GM08714 (cell line): ENCODE measurements around the gene PHIP.
A peak's percentile ranks its signal among the peaks of the same experiment; 100 is the strongest.
"Not testable (repeated sequence)": the region's sequence is repeated elsewhere in the genome, so short reads cannot be mapped to it uniquely, and the experiment has no call there.

Experiments
- H3K4me3 ChIP-seq: fragments of 200-500 bp; sonication (Bioruptor generic); 2 replicates; pipeline ENCODE4 v1.5.1; 2014; ENCODE audit warnings: mild to moderate bottlenecking, low read length, inconsistent platforms
- ZNF274 ChIP-seq: IDR thresholded peaks from 2 replicates; pipeline ENCODE4 v1.6.1; 2012; ENCODE audit warnings: mild to moderate bottlenecking, low read depth, low read length

Gene PHIP

DNA sequence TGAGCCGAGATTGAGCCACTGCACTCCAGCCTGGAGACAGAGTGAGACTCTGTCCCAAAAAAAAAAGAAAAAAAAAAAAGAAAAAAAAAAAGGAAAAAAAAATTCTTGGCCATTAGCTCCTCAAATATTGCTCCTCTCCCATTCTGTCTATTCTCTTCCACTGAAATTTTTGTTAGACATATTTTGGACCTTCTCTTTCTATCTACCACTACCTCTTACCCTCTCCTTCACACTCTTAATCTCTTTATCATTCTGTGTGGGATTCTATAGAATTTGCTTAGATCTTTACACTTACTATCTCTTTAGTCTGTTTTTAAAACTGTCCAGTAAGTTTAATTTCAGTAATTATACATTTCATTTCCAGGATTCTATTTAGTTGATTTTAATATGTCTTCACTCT is 125.7 kb downstream of the PHIP start:
- H3K4me3 ChIP-seq, result no peak overlapping the region
- no peak for TF ChIP-seq ZNF274

DNA sequence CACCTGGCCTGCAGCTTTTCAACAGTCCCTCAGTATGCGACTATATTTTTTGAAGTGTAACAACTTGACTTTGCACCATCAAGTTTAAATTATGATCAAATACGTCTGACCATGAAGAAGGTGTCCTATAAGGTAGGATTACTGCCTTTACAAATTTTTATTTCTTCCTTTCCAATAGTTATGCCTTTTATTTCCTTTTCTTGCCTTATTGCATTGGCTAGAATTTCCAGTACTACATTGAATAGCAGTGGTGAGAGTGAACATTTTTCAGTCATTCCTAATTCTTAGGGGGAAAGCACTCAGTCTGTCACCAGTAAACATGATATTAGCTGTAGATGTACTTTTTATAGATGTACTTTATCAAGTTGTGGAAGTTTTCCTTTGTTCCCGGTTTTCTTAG is 129.3 kb downstream of the PHIP start:
- TF ChIP-seq ZNF274, result no peak
- no peak overlapping the region for H3K4me3 ChIP-seq

DNA sequence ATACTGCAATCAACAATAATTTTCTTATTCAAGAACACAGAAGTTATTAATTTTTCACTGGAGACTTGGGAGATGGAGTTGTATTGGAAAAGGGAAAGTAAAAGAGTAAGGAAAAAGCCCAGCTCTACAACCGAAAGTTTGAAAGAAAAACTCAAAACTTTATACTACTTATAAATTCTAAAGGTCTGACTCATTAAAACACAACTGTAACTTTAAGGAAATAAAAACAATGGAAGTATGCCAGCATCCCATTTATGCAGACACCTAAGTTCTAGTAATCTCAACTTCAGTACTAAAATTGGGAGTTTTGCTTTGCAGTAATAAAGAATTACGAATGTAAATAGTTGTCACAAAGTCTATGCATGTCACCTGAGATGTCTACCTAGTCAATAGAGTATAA is 130.1 kb downstream of the PHIP start:
- H3K4me3 ChIP-seq, result no peak overlapping the region
- no peak for TF ChIP-seq ZNF274

DNA sequence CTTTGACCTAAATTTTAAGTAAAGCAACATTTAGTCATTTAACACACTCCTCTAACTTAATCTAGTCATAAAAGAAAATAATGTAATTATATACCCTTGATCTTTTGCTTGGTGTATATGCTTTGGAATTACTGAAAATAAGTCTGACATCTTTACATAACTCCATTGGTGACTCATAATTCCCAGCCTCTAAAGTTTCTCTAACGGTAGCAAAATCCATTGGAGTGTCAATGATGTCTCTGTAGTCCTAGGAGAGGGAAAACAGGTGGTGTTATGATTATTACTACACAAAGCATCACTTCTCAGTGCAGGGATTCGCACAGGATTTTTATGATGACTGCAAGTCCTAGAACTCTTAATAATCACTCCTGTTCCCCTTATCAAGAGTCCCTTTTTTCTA is 130.5 kb downstream of the PHIP start:
- H3K4me3 ChIP-seq, result no peak overlapping the region
- TF ChIP-seq ZNF274, result no peak

DNA sequence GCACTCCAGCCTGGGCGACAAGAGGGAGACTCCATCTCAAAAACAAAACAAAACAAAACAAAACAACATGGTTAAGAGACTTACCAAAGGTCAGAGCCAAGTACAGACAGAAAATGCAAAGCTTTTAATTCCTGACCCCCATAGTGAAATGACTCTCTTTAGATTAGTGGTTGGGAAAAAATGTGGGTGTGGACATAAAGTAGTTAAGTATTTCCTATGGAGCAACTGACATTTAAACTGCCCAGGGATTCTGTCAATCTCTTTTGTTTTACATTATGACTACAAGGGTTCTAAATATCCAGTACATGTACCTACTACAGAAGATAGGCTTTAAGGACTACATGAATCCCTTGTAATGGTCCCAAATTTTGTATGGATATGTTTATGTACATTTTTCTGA is 135.6 kb downstream of the PHIP start:
- no peak overlapping the region for H3K4me3 ChIP-seq
- TF ChIP-seq ZNF274, result no peak

DNA sequence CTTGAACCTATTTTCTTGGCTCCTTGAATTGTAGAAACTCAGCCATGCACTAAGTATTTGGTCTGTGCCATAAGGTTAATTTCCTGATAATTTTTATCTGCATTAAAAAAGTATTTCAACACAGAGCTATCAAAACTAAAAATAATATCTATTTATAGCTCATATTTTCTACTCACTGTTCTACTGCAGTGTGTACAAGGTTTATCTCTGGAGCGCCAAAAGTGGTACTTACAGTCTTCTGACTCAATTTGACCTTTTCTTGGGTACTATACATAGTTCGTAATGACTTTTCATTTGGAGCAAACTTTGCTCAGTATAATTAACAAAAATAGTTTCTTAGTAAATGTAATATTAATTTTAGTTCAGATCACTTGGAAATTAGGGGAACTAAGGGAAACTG is 141.5 kb downstream of the PHIP start:
- TF ChIP-seq ZNF274, result no peak
- no peak overlapping the region for H3K4me3 ChIP-seq

DNA sequence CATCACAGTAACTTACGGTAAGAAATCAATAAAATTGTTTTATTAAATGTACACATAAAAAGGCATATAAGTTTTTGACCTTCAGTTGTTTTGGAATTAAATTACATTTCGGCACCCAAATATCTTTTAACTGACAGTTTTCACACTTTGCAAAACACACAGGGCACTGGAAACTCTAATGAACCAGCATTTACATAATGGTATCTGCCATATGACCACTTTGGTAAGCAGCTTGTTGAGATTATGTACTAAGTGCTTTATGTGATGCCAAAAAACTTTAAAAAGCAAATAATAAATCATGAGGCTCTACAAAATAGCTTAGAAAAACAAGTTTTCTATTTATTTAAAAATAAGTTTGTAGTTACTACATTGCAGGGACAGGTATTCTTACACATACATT is 142.5 kb downstream of the PHIP start:
- no peak for TF ChIP-seq ZNF274
- no peak overlapping the region for H3K4me3 ChIP-seq

DNA sequence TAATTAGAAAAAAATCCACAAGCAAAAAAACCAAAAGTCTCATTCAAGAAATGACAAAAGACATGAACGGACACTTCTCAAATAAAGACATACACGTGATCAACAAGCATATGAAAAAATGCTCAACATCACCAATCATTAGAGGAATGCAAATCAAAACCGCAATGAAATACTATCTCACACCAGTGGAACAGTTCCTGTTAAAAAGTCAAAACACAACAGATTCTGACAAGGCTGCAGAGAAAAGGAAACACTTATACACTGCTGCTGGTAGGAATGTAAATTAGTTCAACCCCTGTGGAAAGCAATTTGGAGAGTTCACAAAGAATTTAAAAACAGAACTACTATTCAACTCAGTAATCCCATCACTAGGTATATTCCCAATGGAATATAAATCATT is 152.7 kb downstream of the PHIP start:
- TF ChIP-seq ZNF274, result no peak
- no peak overlapping the region for H3K4me3 ChIP-seq

DNA sequence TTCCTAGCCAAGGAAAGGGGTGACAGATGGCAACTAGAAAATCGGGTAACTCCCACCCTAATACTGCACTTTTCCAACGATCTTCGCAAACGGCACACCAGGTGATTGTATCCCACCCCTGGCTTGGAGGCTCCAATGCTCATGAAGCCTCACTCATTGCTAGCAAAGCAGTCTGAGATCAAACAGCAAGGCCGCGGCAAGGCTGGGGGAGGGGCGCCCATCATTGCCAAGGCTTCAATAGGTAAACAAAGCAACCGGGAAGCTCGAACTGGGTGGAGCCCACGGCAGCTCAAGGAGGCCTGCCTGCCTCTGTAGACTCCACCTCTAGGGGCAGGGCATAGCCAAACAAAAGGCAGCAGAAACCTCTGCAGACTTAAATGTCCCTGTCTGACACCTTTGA is 156.9 kb downstream of the PHIP start:
- H3K4me3 ChIP-seq, result not testable (repeated sequence)

DNA sequence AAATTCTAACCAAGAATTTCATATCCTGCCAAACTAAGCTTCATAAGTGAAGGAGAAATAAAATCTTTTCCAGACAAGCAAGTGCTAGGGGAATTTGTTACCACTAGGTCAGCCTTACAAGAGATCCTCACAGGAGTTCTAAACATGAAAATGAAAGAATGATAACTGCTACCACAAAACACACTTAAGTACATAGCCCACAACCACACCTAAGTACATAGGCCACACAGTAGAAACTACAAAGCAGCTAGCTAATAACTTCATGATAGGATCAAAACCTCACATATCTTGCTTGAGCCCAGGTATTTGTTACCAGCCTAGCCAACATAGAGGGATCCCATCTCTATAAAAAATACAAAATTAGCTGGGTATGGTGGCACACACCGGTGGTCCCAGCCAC is 160.3 kb downstream of the PHIP start:
- no peak for TF ChIP-seq ZNF274
- H3K4me3 ChIP-seq, result no peak overlapping the region

DNA sequence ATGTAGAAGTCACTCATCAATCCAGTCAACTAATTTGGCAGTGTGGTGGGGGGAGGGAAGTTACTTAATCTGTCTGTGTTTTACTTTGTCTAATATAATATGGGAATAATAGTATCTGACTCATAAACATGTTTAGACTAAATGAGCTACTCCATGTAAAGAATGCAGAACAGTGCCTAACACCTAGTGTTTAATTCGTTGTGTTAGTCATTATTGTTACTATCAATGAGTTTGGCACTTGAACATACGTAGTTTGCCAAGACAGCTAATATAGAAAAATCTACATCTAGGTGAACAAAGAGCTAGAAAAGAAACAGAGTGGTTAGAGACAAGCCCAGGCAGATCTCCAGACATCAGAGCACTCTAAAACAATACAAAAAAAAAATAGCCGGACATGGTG is 161.6 kb downstream of the PHIP start:
- H3K4me3 ChIP-seq, result no peak overlapping the region
- no peak for TF ChIP-seq ZNF274

DNA sequence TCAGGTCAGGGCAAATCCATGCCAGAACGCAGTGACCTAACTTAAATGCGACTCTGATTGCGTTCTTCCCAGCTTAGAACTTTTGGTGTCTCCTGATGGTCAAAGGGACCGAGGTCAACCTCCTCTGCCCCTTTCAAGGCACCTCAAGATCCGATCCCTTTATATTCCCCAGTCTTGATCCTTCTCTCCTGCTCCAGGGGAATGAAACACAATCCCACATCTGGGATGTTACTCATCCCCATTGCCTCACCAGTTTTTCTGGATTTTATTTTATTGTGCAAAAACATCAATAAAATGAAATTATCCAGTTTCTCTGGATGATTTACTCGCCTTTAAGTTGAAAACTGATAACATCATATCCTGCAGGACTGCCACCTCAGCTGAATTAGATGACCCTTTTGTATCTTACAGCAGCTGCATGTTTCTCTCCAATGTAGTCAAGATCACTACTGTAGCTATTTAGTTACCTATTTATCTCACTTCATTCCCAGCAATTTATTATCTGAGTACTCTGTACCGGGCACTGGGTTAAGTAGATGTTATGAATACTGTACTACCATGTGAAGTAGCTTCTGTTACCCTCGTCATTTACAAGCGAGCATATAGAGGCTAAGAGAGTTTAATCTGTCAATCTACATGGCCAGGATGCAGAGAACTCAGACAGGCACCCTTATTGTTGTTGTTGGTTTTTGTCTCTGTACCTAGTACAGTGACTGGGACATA is 166.7 kb downstream of the PHIP start:
- H3K4me3 ChIP-seq, result no peak overlapping the region; the same call in 1 of the 2 replicates
- TF ChIP-seq ZNF274, result no peak

DNA sequence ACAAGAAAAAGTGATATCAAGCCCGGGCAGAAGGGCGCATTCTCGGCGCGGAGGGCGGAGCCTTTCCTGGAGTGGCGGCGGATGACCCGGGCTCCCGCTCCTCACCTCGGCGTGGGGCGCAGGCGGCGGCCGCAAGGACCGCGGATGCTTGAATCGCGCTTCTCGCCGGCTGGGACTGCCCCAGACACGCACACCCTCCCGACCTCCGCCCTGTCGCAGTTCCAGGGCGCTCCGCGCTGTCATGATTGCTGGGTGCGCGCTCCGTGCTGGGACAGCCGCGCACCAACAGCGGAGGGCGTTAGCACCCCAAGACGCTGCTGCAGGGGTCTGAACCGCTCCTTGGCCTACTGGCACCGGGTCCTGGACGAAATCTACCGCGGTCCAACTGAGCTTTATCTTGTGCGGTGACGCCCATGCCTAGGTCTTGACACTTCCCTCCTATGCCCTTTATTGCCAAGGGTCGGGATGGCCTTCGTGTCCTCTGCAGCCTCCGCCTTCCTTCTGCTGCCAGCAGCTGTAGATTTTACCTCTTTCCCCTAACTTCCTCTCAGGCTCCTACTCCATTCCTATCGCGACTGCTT is 167.4 kb downstream of the PHIP start:
- TF ChIP-seq ZNF274, result no peak
- H3K4me3 ChIP-seq, result peak overlapping the region; percentile 29; the same call in 1 of the 2 replicates

DNA sequence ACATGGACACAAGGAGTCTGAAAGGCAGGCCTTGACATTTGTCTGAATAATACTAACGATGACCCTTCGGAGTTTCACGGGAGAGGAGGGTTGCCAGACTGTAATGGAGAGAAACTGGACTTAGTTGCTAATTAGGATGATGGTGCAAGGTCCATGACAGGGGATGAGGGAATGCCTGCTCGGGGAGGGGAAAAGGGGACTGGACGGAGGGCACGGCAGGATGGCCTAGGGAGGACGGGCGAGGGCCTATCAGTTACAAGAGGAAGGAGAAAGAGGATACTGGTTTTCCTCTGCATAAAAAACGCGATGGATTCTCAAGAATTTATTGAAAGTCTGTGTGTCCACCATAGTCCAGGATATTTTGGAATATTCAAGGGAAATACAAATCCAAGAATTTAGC is 168.0 kb downstream of the PHIP start:
- TF ChIP-seq ZNF274, result no peak
- no peak overlapping the region for H3K4me3 ChIP-seq

DNA sequence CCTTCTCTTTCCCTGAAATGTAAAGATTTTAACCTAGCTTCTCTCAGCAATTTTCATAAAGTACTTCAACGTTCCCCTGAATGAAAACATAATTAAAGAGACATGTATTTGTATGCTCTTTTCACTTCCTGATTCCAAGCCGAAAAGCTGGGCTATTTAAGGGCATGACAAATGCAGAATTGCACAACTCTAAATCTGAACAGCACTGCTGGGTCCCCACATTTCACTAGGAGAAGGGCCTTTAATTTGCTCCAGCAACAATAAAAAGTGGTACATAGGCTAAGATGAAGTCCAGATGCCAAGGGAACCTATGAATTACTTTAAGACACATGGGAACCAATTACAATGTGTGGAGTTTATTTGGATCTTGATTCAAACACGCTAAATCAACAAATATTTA is 168.7 kb downstream of the PHIP start:
- no peak for TF ChIP-seq ZNF274
- no peak overlapping the region for H3K4me3 ChIP-seq

DNA sequence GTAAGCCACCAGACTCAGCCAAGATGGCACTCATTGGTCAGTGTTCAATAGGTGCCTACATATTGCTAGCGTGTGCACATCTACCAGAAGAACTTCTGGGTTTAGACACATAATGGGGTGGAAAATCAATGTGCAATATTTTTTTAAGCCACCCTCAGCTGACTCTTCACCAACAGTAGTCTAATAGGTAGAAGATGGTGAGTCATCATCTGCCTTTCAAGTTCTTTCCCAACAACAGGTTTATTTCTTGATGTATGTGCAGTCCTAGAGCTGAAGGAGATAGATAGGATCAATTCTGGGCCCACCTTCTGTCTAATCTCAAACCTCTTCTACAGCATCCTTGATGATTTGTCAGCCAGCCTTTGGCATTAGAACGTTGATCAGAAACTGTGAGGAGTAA is 169.4 kb downstream of the PHIP start:
- H3K4me3 ChIP-seq, result no peak overlapping the region
- no peak for TF ChIP-seq ZNF274
